IPS-20b (cell line): ENCODE measurements around the gene GALK2.
"Not testable (repeated sequence)": the region's sequence is repeated elsewhere in the genome, so short reads cannot be mapped to it uniquely, and the experiment has no call there.

Experiments
- H3K27ac ChIP-seq: one replicate; pipeline ENCODE4 v1.5.1; 2013; ENCODE audit warnings: low read length
- H3K27me3 ChIP-seq: 2 replicates; pipeline ENCODE4 v1.6.1; 2013; ENCODE audit warnings: mild to moderate bottlenecking, low read length, inconsistent platforms; ENCODE audit not compliant: insufficient read depth
- H3K36me3 ChIP-seq: 2 replicates; pipeline ENCODE4 v1.6.1; 2013; ENCODE audit warnings: low read depth, mild to moderate bottlenecking, inconsistent platforms, low read length, moderate library complexity; ENCODE audit not compliant: insufficient read depth
- H3K4me1 ChIP-seq: 2 replicates; pipeline ENCODE4 v1.6.1; 2013; ENCODE audit warnings: mild to moderate bottlenecking, control low read depth, inconsistent platforms, low read length, moderate library complexity; ENCODE audit not compliant: insufficient read depth
- H3K4me3 ChIP-seq: 2 replicates; pipeline ENCODE4 v1.5.1; 2013; ENCODE audit warnings: mild to moderate bottlenecking, low read length, inconsistent platforms
- H3K9ac ChIP-seq: 2 replicates; pipeline ENCODE4 v1.6.1; 2013; ENCODE audit warnings: low read depth, mild to moderate bottlenecking, inconsistent platforms, low read length, moderate library complexity
- H3K9me3 ChIP-seq: 2 replicates; pipeline ENCODE4 v1.6.1; 2013; ENCODE audit warnings: mild to moderate bottlenecking, low read depth, low read length, inconsistent platforms; ENCODE audit not compliant: insufficient read depth

GALK2 gene

GRCh38 chr15:49323207-49323606 is 153.2 kb downstream of the GALK2 start:
- H3K27ac ChIP-seq: no peak overlapping the region
- peaks cover 10% of the 10 kb centered on the region for H3K4me1 ChIP-seq
- no peaks in the 10 kb centered on the region for H3K27me3 ChIP-seq
- no peak overlapping the region for H3K9ac ChIP-seq
- H3K36me3 ChIP-seq: no peaks in the 10 kb centered on the region
- H3K4me3 ChIP-seq: no peak overlapping the region
- H3K9me3 ChIP-seq: no peaks in the 10 kb centered on the region

GRCh38 chr15:49327927-49328326 is 157.9 kb downstream of the GALK2 start:
- Histone ChIP-seq H3K27me3 (no peaks in the 10 kb centered on the region), H3K9me3 (no peaks in the 10 kb centered on the region), H3K36me3 (no peaks in the 10 kb centered on the region), H3K9ac (peak overlapping the region; percentile 20; the same call in 1 of the 2 replicates), H3K4me3 (no peak overlapping the region), H3K27ac (no peak overlapping the region), H3K4me1 (peaks cover 28% of the 10 kb centered on the region)

- H3K4me1 ChIP-seq: peaks cover 23% of the 10 kb centered on the region
- H3K9ac ChIP-seq: peak overlapping the region; percentile 53; the same call in 1 of the 2 replicates
- H3K27me3 ChIP-seq: no peaks in the 10 kb centered on the region
- peak overlapping the region; percentile 35; the same call in 1 of the 2 replicates for H3K4me3 ChIP-seq
- H3K27ac ChIP-seq: peak overlapping the region; percentile 69
- H3K9me3 ChIP-seq: no peaks in the 10 kb centered on the region
- no peaks in the 10 kb centered on the region for H3K36me3 ChIP-seq
Measured at GRCh38 chr15:49328941-49329340, 158.9 kb downstream of the GALK2 start.

- Histone ChIP-seq H3K9ac (no peak overlapping the region; the same call in 1 of the 2 replicates), H3K4me1 (peaks cover 20% of the 10 kb centered on the region), H3K27ac (peak overlapping the region; percentile 45), H3K4me3 (no peak overlapping the region), H3K27me3 (no peaks in the 10 kb centered on the region), H3K36me3 (no peaks in the 10 kb centered on the region), H3K9me3 (no peaks in the 10 kb centered on the region)
Measured at GRCh38 chr15:49330166-49330565, 160.1 kb downstream of the GALK2 start.

- Histone ChIP-seq H3K9ac (no peak overlapping the region), H3K27me3 (no peaks in the 10 kb centered on the region), H3K27ac (no peak overlapping the region), H3K4me3 (no peak overlapping the region), H3K4me1 (peaks cover 20% of the 10 kb centered on the region), H3K36me3 (no peaks in the 10 kb centered on the region), H3K9me3 (no peaks in the 10 kb centered on the region)
Measured at GRCh38 chr15:49331442-49331841, 161.4 kb downstream of the GALK2 start.

- Histone ChIP-seq H3K27me3 (no peaks in the 10 kb centered on the region), H3K9ac (no peak overlapping the region), H3K27ac (no peak overlapping the region), H3K4me3 (no peak overlapping the region), H3K4me1 (peaks cover 20% of the 10 kb centered on the region), H3K9me3 (no peaks in the 10 kb centered on the region), H3K36me3 (no peaks in the 10 kb centered on the region)
Measured at GRCh38 chr15:49331951-49332350, 161.9 kb downstream of the GALK2 start.

- H3K9ac ChIP-seq: no peak overlapping the region
- peaks cover 5% of the 10 kb centered on the region; the same call in 1 of the 2 replicates for H3K4me1 ChIP-seq
- H3K27ac ChIP-seq: no peak overlapping the region
- no peak overlapping the region for H3K4me3 ChIP-seq
- H3K36me3 ChIP-seq: no peaks in the 10 kb centered on the region
- no peaks in the 10 kb centered on the region for H3K27me3 ChIP-seq
- peaks cover 3% of the 10 kb centered on the region; the same call in 1 of the 2 replicates for H3K9me3 ChIP-seq
Measured at GRCh38 chr15:49339656-49340055, 169.6 kb downstream of the GALK2 start.

- Histone ChIP-seq H3K27ac (no peak overlapping the region), H3K27me3 (no peaks in the 10 kb centered on the region), H3K36me3 (no peaks in the 10 kb centered on the region), H3K9me3 (peaks cover 3% of the 10 kb centered on the region; the same call in 1 of the 2 replicates), H3K4me3 (no peak overlapping the region), H3K4me1 (peaks cover 10% of the 10 kb centered on the region; the same call in 1 of the 2 replicates), H3K9ac (no peak overlapping the region)
Measured at GRCh38 chr15:49343546-49343945, 173.5 kb downstream of the GALK2 start.

GRCh38 chr15:49354439-49354838 is 184.4 kb downstream of the GALK2 start:
- not testable (repeated sequence) for H3K4me1 ChIP-seq, H3K27me3 ChIP-seq, H3K36me3 ChIP-seq, H3K4me3 ChIP-seq, H3K9ac ChIP-seq, H3K9me3 ChIP-seq, H3K27ac ChIP-seq

- H3K9me3 ChIP-seq: no peaks in the 10 kb centered on the region
- no peaks in the 10 kb centered on the region for H3K27me3 ChIP-seq
- H3K36me3 ChIP-seq: no peaks in the 10 kb centered on the region
- no peaks in the 10 kb centered on the region for H3K4me1 ChIP-seq
- no peak overlapping the region for H3K27ac ChIP-seq
- H3K9ac ChIP-seq: no peak overlapping the region
- H3K4me3 ChIP-seq: no peak overlapping the region
Measured at GRCh38 chr15:49361370-49361769, 191.3 kb downstream of the GALK2 start.

GRCh38 chr15:49366496-49366895 is 196.4 kb downstream of the GALK2 start:
- H3K4me1 ChIP-seq: no peaks in the 10 kb centered on the region
- H3K9ac ChIP-seq: no peak overlapping the region
- no peaks in the 10 kb centered on the region for H3K36me3 ChIP-seq
- no peak overlapping the region for H3K27ac ChIP-seq
- H3K9me3 ChIP-seq: no peaks in the 10 kb centered on the region
- no peaks in the 10 kb centered on the region for H3K27me3 ChIP-seq
- no peak overlapping the region for H3K4me3 ChIP-seq

GRCh38 chr15:49370782-49371181 is 200.7 kb downstream of the GALK2 start:
- Histone ChIP-seq H3K36me3 (no peaks in the 10 kb centered on the region), H3K27ac (no peak overlapping the region), H3K4me3 (no peak overlapping the region), H3K9ac (no peak overlapping the region), H3K9me3 (no peaks in the 10 kb centered on the region), H3K4me1 (peaks cover 7% of the 10 kb centered on the region; the same call in 1 of the 2 replicates), H3K27me3 (no peaks in the 10 kb centered on the region)
